Measurements from ENCODE around the gene ZNF746.

ZNF746 gene

GRCh38 chr7:149454750-149455149 is 42.9 kb downstream of the ZNF746 start:
- Histone ChIP-seq H3K4me3 (ENCODE audit: low read depth, low read length) (no peak overlapping the region), H3K27ac (ENCODE audit: extremely low read depth, low read depth, low read length) (no peak overlapping the region), H3K4me1 (ENCODE audit: control insufficient read depth, insufficient read depth, low read length) (no peaks in the 10 kb centered on the region), H3K36me3 (ENCODE audit: control insufficient read depth in 2 of 2, insufficient read depth in 1 of 2, low read length in 2 of 2) (peaks cover 21 to 61% of the 10 kb centered on the region in 2 experiments), H3K9me3 (ENCODE audit: control insufficient read depth, insufficient read depth, low read depth, low read length) (no peaks in the 10 kb centered on the region)
- POLR2A ChIA-PET, result no interaction called here
- TF ChIP-seq ZNF623 (tag by site-specific recombination; IDR thresholded peaks at IDR 0.05) (no peak), REST (tag by site-specific recombination; IDR thresholded peaks at IDR 0.05) (peak; percentile 78)
- CTCF ChIA-PET, result no interaction called here

GRCh38 chr7:149454006-149454405 is 43.6 kb downstream of the ZNF746 start:
- H3K36me3 ChIP-seq (ENCODE audit: control insufficient read depth in 2 of 2, insufficient read depth in 1 of 2, low read length in 2 of 2), result peaks cover 21 to 69% of the 10 kb centered on the region in 2 experiments
- POLR2A ChIA-PET, result no interaction called here
- CTCF ChIA-PET, result no interaction called here

More at GRCh38 chr7:149454006-149454405, 43.6 kb downstream of the ZNF746 start:
- H3K9me3 ChIP-seq (ENCODE audit: control insufficient read depth, insufficient read depth, low read depth, low read length), result no peaks in the 10 kb centered on the region
- no peak overlapping the region for H3K4me3 ChIP-seq (ENCODE audit: low read depth, low read length)
- TF ChIP-seq ZNF239 (tag by site-specific recombination; IDR thresholded peaks at IDR 0.05) (no peak), ZEB2 (tag by site-specific recombination; IDR thresholded peaks at IDR 0.05) (no peak), MYNN (tag by site-specific recombination; IDR thresholded peaks at IDR 0.05; ENCODE audit: borderline replicate concordance) (no peak), ZNF16 (tag by site-specific recombination; IDR thresholded peaks at IDR 0.05; ENCODE audit: low read depth) (no peak), GLI4 (tag by site-specific recombination; IDR thresholded peaks at IDR 0.05) (no peak), ZNF548 (tag by site-specific recombination; IDR thresholded peaks at IDR 0.05) (no peak), ZNF18 (tag by site-specific recombination; IDR thresholded peaks at IDR 0.05) (no peak), ZNF518A (tag by site-specific recombination; conservative IDR thresholded peaks at IDR 0.05; ENCODE audit: low read depth) (no peak), ZBTB1 (tag by site-specific recombination; IDR thresholded peaks at IDR 0.05) (no peak), ZNF513 (tag by site-specific recombination; IDR thresholded peaks at IDR 0.05) (no peak)
- TF ChIP-seq, protein P1, sequence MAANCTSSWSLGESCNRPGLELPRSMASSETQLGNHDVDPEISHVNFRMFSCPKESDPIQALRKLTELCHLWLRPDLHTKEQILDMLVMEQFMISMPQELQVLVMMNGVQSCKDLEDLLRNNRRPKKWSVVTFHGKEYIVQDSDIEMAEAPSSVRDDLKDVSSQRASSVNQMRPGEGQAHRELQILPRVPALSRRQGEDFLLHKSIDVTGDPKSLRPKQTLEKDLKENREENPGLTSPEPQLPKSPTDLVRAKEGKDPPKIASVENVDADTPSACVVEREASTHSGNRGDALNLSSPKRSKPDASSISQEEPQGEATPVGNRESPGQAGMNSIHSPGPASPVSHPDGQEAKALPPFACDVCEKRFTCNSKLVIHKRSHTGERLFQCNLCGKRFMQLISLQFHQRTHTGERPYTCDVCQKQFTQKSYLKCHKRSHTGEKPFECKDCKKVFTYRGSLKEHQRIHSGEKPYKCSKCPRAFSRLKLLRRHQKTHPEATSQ (tag by site-specific recombination; IDR thresholded peaks at IDR 0.05), result no peak
- no peaks in the 10 kb centered on the region for H3K4me1 ChIP-seq (ENCODE audit: control insufficient read depth, insufficient read depth, low read length)
- H3K27ac ChIP-seq (ENCODE audit: extremely low read depth, low read depth, low read length), result no peak overlapping the region
